Measurements from ENCODE around the gene WWC1.
"Not testable (repeated sequence)": the region's sequence is repeated elsewhere in the genome, so short reads cannot be mapped to it uniquely, and the experiment has no call there.

WWC1 gene

GRCh38 chr5:168310541-168310940 is 19.1 kb downstream of the WWC1 start:
- DNase-seq, result not testable (repeated sequence)

- no peak for DNase-seq
Measured at GRCh38 chr5:168311061-168311566, 19.7 kb downstream of the WWC1 start.

- DNase-seq, result no peak
Measured at GRCh38 chr5:168312606-168313295, 21.3 kb downstream of the WWC1 start.

- no peak for DNase-seq
Measured at GRCh38 chr5:168313596-168314204, 22.3 kb downstream of the WWC1 start.

GRCh38 chr5:168314735-168315411 is 23.4 kb downstream of the WWC1 start:
- no peak for DNase-seq

GRCh38 chr5:168315416-168316138 is 24.1 kb downstream of the WWC1 start:
- DNase-seq, result no peak

- DNase-seq, result no peak
Measured at GRCh38 chr5:168316139-168316578, 24.7 kb downstream of the WWC1 start.

GRCh38 chr5:168317096-168317520 is 25.7 kb downstream of the WWC1 start:
- no peak for DNase-seq

- no peak for DNase-seq
Measured at GRCh38 chr5:168317521-168318147, 26.2 kb downstream of the WWC1 start.

- no peak for DNase-seq
Measured at GRCh38 chr5:168318240-168318639, 26.8 kb downstream of the WWC1 start.

GRCh38 chr5:168319774-168320173 is 28.3 kb downstream of the WWC1 start:
- DNase-seq, result no peak

GRCh38 chr5:168320805-168321204 is 29.4 kb downstream of the WWC1 start:
- DNase-seq, result no peak

- DNase-seq, result no peak
Measured at GRCh38 chr5:168324859-168325630, 33.6 kb downstream of the WWC1 start.

GRCh38 chr5:168327019-168327421 is 35.6 kb downstream of the WWC1 start:
- DNase-seq, result no peak

- DNase-seq, result no peak
Measured at GRCh38 chr5:168327451-168327850, 36.0 kb downstream of the WWC1 start.

GRCh38 chr5:168327994-168328393 is 36.5 kb downstream of the WWC1 start:
- no peak for DNase-seq

- no peak for DNase-seq
Measured at GRCh38 chr5:168328814-168329213, 37.4 kb downstream of the WWC1 start.

- DNase-seq, result no peak
Measured at GRCh38 chr5:168329302-168329701, 37.9 kb downstream of the WWC1 start.

GRCh38 chr5:168332042-168332441 is 40.6 kb downstream of the WWC1 start:
- DNase-seq, result no peak

GRCh38 chr5:168334280-168334679 is 42.8 kb downstream of the WWC1 start:
- no peak for DNase-seq

- no peak for DNase-seq
Measured at GRCh38 chr5:168334695-168335094, 43.2 kb downstream of the WWC1 start.

- DNase-seq, result no peak
Measured at GRCh38 chr5:168337361-168337760, 45.9 kb downstream of the WWC1 start.
